NCI-H526 treated with DMSO at 0.1 percent for 48 hours (cell line): Measurements from ENCODE around the gene PAF1.

Source experiments
- DNase-seq: peaks from one replicate; lab custom pipeline; 2025; lab: John Stamatoyannopoulos, UW

The PAF1 gene

DNA sequence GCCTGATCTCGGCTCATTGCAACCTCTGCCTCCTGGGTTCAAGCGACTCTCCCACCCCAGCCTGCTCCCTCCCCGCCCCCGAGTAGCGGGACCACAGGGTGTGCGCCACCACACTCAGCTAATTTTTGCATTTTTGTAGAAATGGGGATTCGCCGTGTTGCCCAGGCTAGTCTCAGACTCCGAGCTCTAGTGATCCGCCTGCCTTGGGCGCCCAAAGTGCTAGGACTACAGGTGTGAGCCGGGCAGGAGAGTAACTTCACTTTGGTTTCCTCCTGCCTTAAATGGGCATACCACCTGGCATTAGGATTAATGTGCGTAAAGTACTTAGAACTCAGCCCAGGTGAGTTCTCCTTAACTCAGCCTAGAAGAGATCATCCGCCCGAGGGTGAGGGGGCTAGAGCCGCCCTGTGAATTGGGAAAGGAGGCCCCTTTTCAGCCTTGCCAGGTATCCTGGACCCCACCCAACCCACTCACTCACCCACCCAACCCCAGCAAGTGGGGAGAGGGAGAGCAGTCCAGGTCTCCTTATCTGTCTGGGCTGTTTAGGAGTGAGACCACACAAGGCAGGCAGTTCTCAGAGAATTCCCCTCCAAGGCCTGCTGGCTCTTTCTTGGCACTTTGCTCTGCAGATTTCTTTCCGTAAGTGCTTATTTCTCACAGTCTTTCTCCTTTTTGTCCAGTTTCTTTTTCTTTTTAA lies 14.5 kb upstream of the PAF1 start:
- DNase-seq: no peak

DNA sequence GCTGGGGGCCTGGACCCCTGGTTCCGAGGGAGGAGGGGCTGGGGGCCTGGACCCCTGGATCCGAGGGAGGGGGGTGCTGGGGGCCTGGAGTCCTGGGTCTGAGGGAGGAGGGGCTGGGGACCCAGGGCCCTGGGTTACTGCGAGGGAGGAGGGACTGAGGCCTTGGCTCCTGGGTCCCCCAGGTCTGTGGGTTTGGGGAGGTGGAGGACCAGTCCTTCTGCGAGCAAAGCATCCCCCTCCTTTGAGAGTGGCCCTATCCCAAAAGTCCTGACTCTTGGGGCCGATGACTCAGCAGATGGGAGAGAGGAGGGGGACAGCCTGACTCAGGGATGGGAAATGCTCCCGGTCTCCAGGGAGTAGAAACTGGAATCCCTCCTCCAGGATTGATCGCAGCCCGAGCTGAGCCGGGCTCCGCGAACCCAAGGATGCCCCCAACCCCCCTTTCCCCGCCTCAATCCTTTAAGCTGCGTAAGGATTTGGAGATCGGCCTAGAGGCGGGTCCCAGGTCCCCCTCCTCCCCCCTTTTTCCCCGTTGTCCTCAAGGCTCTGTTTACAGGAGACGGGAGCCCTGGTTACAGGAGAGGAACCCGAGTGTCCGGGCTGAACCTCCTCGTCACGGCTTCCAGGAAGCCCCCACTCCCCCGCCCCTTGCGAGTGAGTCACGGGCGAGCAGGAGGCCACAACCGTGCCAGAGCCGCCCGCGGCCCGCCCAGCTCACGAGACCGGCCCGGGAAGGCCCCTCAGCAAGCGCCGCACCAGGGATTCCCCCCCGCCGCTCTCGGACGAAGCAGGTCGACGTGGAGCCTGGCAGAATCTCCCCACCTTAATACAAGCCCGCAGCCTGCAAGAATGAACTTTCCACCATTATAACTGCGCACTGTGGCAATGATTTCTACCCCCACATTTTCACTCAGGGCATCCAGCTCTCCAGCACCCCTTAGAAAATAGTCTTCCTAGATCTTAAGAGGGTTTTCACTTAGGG lies 12.7 kb upstream of the PAF1 start:
- no peak for DNase-seq

DNA sequence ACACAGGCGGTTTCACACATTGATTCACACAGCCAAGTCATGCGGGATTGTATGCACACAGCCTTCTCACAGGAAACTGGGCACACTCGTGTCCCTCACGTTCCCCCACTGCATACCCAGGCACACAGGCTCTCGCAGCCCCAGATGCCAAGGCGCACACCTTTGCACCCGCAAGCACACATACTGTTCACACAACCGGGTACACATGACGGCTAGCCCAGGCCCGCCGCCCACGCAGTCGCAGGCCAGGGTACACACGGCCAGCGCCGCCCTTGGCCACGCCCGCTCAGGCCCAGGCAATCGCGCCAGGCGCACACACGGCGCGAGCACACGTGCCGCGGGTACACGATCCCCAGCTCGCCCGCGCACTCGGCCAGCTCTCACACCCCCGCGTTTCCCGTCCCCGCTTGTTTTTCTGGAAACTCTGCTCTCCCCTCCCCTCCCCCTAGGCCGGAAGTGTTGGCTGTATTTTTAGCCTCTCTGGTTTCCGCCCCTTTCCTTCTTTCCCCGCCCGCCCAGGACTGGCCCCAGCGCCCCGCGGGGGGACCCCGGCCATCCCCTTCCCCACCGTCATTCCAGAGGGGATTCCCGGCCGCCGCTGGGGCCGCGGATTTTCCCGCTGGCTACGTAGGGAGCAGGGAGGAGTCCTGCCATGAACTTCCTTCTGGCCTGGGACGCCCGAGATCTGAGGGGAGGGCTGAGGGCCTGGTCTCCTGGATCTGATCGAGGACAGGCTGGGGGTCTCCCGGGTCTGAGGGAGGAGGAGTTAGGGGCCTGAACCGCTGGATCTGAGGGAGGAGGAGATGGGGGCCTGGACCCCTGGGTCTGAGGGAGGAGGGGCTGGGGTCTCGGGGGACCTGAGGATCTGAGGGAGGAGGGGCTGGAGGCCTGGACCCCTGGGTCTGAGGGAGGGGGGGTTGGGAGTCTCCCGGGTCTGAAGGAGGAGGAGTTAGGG lies 11.7 kb upstream of the PAF1 start:
- peak; percentile 31 for DNase-seq

DNA sequence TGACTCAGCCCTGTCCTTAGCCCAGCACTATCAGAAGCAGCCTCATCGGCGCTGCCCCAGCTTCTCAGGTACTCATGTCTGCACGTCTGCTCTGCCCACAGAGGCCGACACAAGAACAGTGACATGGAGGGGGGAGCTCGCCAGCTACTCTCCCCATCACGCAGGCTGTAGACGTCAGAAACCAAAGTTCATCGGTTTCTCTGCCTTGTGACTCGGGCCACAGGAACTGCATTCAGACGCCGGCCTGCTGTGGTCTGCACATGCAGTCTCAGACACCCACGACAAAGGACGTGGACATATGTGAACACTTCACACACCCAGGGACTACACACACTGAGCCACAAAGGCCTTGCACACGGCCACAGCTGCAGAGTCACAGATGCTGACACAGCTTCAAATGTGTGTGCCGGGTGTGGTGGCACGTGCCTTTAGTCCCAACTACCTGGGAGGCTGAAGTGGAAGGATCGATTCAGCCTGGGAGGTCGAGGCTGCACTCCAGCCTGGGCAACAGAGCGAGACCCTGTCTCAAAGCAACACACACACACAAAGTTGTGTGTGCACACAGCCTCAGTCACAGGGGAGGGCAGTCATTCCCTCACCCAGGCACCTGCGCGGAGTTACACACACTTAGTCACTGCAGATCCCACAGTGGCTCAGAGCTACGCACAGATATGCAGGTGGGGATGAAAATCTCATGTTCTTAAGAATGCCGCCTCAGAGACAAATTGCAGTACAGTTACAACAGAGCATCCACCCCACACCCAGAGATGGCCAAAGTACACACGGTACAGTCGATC lies 10.8 kb upstream of the PAF1 start:
- DNase-seq: no peak

DNA sequence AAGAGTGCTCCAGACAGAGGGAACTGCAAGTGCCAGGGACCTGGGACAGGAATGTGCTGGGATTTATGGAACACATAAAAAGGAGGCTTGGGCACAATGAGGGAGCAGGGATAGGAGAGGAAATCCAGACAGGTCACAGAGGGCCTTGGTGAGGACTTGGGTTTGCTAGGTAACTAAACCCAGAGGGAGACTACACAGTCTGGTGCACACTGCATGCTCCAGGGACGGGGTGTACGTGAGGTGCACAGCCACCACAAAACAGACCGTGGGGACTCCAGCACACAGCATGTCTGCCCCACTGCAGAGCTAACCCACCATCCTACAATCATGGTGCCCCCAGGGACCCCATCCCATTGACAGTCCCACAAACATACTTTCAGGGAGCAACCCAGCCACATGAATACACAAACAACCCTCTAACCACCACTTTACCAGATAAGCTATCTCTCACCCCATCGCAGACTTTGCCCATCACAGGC lies 10.2 kb upstream of the PAF1 start:
- DNase-seq: no peak

DNA sequence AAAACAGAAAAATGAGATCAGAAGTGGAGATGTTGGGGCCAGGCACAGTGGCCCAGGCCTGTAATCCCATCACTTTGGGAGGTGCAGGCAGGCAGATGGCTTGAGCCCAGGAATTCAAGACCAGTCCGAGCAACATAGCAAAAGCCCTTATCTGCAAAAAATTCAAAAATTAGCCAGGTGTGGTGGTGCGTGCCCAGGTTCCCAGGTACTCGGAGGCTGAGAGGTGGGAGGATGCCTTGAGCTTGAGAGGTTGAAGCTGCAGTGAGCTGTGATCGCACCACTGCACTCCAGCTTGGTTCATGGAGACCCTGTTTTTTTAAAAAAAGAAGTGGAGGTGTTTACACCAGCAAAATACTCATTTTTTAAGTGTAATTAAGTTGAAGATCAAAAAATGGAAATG lies 9.2 kb upstream of the PAF1 start:
- DNase-seq: no peak

DNA sequence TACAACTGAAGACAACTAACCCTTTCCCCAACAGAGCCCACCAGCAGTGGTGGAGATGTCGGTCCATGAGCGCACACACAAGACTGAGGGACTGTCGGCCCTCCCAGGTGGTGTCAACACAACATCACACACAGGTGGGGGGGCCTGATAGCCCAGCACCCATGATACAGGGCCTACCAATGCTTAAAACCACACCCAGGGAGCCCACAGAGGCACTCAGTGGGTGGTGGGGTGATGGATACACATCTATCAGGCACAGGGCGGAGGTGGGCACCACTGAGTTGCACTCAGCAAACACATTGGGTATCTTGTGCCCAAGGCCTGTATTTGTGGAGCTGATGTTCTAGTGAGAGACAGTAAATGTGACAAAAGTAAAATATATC lies 8.8 kb upstream of the PAF1 start:
- no peak for DNase-seq

DNA sequence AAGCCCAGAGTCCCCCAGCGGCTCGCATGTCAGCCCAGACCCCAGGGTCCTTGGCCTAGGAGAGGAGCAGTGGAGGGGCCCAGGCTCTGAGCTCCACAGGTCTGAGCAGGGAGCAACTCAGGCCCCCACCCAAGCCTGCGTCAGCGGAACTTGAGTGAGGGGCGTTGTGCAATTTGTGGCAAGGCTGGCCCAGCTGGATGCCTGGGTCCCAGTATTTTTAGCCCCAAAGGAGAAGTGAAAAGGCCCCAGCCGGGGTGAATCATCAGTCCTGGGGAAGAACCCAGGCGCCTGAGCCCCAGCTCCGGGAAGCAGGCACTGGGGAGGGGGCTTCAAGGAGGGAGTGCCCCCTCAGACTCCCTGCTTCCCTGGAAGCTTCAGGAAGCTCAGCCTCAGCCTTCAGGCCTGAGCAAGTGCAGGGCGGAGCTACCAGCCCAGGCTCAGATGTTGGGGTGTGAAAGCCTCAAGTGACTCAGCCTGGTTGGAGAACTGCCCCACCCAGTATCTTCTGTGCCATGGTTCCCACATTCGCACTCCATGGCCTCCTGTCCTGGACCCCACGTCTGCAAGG lies 7.5 kb upstream of the PAF1 start:
- no peak for DNase-seq

DNA sequence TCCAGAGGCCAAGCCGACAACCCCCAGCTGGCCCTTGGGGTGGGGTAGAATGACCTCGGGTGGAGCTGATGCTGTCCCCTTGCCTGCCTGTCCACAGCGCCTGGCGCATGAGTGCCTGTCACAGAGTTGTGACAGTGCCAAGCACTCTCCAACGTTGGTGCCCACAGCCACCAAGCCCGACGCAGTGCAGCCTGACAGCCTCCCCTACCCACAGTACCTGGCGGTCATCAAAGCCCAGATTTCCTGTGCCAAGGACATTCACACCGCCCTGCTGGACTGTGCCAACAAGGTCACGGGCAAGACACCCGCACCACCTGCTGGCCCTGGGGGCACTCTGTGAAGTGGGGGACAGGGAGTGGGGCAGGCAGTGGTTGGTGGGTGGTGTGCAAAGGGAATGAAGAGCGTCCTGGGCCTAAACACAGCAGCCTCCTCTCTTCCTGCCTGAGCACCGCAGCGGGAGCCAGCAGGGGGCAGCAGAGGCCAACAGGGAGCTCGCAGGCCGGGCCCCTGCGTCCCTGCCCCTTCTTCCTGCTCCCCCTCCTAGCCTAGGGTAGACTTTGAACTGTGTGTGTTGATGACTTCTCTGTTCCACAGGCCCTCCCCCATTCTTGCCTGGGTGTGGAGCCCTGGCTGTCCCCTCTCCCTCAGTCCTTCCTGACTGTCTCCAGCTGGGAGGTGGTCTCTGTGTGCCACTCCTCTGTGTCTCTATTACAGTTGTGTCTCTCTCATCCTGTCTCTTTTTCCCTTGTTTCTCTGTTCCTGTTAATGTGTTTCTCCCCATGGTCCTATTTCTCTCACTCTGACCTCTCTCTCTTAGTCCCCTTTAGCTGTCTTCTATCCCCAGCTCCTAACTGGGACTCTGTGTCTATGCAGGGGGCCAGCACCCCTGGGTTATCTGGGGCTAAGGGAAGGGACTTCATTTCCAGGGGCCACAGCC lies 6.7 kb upstream of the PAF1 start:
- DNase-seq: peak; percentile 30

DNA sequence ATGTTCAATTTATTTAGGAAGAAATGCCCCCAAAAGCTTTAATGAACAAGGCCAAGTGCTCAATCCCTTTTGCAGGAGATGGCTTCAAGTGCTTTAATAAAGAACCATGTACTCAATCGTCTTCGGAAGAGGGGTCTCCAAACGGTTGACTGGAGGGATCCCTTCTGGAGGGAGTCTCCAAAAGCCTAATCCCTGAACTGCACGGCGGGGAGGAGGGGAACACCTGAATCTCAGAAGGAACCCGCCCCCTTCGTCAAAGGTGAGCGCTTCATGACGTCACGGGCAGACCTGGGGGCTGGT lies 505 bp downstream of the PAF1 start:
- no peak for DNase-seq

DNA sequence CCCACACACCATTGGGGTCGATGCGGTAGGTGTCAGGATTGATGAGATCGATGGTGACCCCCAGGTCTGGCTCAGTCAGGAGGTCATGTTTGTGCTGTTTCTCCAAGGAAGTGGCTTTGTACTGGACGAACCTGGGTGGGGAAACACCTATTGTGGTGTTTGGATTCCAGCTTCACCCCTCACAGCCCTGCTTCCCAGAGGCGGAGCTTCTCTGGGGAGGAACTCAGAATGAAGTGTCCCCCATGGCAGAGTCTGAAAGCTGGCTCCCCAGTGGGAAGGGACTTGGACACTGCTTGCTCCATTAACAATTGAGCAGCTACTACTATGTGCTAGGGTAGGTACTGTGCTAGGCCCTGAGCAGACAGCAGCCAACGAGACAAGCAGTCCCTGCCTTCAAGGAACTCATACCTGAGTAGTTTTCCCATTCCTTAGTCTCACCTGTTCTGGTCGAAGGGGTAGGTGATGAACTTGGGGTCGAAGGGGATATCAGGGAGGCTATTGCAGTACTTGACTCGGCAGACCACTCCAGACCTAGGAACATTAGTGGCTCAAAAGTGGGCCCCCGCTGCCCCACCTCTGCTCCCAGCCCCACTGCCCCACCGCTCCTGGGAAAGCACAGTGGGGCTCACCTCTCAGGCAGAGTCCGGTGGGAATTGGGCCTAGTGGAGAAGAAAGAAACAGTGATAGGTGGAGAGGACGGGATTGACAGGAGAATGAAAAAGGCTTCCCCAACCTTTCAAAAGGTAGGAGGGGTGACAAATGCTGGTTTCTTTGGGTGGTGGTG lies 1.1 kb downstream of the PAF1 start:
- no peak for DNase-seq

DNA sequence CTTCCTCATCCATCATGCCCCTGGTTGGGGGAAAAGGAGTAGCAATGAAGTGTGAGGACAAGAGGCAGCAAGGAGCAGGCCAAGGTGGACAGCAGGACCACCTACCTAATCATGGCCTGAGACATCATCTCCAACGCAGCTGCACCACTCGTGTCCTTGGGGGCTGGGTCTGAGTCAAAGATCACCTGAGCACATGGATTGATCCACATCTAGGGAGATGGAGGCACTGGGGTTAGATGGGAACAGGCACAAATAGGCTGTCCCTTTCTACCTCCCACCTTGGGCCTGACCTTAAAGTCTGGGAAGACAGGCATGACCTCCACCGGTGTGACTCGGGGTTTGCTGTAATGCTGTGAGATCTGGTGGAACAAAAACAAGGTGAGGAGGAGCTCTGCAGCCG lies 2.2 kb downstream of the PAF1 start:
- no peak for DNase-seq

DNA sequence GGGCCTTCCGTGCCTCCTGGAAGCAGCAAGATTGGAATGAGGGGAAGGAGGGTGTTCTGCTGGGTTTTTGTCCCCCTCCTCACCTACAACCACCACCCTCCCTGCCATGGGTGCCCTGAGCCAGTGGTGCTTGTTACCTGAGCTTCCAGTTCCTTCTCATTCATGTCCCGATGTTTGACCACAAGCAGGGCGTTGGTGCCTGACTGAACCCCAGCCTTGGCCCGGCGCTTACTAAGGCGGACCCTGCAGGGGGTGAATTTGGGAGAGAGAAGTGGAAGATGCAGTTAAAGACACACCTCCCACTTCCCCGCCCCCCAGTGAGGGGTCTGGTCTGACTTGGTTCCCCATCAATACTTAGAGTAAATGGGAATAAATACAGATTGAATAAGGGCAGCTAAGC lies 4.3 kb downstream of the PAF1 start:
- DNase-seq: no peak

DNA sequence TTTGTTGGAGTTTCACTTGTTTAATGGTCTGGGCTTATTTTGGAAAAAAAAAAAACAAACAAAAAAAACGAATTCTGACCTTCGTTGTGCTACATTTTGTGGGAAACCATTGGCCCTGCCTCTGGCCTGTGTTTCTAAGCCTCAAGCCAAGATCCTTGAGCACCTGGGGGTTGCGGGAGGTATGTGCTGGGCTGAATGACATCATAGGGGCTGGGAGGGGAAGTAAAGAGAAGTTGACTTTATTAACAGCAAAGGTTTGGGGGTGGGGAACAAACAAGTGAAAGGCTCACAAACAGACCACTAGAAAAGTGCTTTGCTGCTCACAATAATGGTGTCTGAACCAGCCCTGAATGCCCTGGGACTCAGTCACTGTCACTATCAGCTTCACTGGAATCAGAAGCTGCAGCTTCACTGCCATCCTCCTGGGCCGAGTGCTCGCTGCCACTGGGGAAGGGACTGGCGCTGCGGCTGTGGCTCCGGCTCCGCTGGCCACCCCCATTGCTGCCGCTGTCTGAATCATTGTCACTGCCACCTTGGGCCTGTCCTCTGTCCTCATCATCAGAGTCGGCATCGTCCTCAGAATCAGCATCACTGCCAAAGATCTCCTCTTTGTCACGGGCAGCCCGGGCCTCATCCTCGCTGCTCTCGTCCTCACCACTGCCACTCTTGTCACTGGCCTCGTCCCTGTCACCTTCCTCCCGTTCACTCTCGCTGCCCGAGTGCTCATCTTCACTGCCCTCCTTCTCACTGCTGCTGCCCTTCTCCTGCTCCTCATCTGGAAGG lies 5.1 kb downstream of the PAF1 start:
- no peak for DNase-seq

DNA sequence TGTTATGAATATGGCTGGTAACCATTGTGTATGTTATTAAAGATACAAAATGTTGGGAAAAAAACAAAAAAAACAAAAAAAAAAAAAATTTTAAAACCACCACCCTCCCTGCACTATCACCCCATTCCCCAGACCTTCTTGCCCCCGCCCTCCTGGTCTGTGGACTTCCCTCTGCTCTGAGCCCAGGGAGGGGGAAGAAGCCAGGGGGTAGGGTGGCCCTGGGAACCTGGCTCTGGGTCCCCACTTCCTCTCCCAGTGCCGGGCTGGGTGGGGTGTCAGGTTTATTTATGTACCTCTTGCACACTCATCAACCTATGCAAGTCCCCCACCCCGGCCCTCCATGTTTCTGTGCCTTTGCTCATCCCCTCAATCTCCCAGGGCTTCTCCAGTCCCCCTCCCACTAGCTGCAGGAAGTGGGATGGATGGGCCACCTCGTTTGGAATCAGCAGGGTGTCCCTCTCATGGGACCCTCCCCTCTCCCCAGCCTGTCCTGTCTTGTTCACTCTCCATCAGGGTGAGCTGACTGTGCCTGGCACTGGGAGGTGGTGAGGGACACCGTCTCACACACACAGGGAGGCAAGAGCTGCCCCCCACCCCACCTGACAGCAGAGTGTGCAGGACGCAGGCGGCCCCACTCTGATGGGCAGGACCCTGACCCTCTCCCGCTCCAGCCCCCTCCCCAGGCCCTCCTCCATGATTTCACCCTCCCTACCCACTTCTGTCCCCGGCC lies 5.9 kb downstream of the PAF1 start:
- no peak for DNase-seq

DNA sequence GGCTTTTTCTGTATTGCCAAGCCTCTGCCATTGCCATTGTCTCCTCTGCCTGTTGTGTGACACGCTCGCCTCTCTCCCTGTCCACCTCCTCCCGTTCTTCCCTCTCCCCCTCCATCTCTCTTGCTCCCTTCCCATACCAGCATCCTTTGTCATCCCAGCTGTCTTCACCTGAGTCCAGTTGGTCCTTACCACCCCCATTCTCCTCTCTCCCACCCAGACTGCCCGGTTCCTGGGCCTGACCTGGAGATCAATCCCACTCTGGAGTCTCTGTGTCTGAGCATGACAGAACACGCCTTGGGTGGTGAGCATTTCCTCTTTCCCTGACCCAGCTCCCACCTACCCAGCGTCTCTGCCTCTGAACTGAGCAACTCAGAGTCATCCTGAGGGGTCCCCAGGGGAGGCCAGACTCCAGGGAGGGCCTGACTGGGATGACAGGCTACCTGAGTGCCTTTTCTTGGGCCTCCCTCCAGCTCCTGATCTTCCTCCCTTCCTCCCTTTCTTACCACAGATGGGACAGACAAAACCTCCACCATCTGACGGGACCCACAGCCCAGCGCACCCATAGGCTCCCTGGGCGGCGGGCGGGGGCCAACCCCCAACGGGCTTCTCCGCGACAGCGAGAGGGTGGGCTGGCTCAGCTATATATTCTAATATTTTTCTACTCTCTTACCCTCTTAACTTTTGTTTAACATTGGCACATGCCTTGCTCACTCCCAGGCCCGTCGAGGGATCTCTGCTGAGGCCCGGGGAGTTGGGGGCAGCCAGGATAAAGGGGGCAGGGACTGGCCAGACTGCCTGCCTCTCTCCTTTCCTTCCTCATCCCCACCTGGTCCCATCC lies 7.7 kb downstream of the PAF1 start:
- DNase-seq: no peak
